Measurements from ENCODE around the gene CREB3L2.

CREB3L2 gene

GRCh38 chr7:137903382-137904169 lies 98.3 kb downstream of the CREB3L2 start:
- no peaks in the 10 kb centered on the region for H3K27me3 ChIP-seq (ENCODE audit: control insufficient read depth in 1 of 2, insufficient read depth in 2 of 2, low read length in 2 of 2)
- H3K9me3 ChIP-seq (ENCODE audit: low read length), result no peaks in the 10 kb centered on the region
- H3K27ac ChIP-seq (ENCODE audit: low read depth, low read length), result no peak overlapping the region
- peaks cover 17% of the 10 kb centered on the region for H3K4me1 ChIP-seq (ENCODE audit: insufficient read depth, low read length)
- peaks cover 56% of the 10 kb centered on the region for H3K36me3 ChIP-seq (ENCODE audit: insufficient read depth, low read length)
- no peak overlapping the region for H3K4me3 ChIP-seq (ENCODE audit: low read depth in 1 of 2, low read length in 2 of 2)
- no peak overlapping the region for H3K9ac ChIP-seq (ENCODE audit: low read length)

- H3K4me1 ChIP-seq (ENCODE audit: insufficient read depth, low read length), result peaks cover 17% of the 10 kb centered on the region
- no peak overlapping the region for H3K27ac ChIP-seq (ENCODE audit: low read depth, low read length)
- H3K4me3 ChIP-seq (ENCODE audit: low read depth in 1 of 2, low read length in 2 of 2), result no peak overlapping the region
- H3K27me3 ChIP-seq (ENCODE audit: control insufficient read depth in 1 of 2, insufficient read depth in 2 of 2, low read length in 2 of 2), result no peaks in the 10 kb centered on the region
- H3K9ac ChIP-seq (ENCODE audit: low read length), result no peak overlapping the region
- peaks cover 55% of the 10 kb centered on the region for H3K36me3 ChIP-seq (ENCODE audit: insufficient read depth, low read length)
- H3K9me3 ChIP-seq (ENCODE audit: low read length), result no peaks in the 10 kb centered on the region
Observed at GRCh38 chr7:137900137-137900536, 101.7 kb downstream of the CREB3L2 start.

- no peaks in the 10 kb centered on the region for H3K9me3 ChIP-seq (ENCODE audit: low read length)
- H3K27me3 ChIP-seq (ENCODE audit: control insufficient read depth in 1 of 2, insufficient read depth in 2 of 2, low read length in 2 of 2), result no peaks in the 10 kb centered on the region
- no peak overlapping the region for H3K27ac ChIP-seq (ENCODE audit: low read depth, low read length)
- H3K9ac ChIP-seq (ENCODE audit: low read length), result no peak overlapping the region
- peaks cover 65% of the 10 kb centered on the region for H3K36me3 ChIP-seq (ENCODE audit: insufficient read depth, low read length)
- no peak overlapping the region for H3K4me3 ChIP-seq (ENCODE audit: low read depth in 1 of 2, low read length in 2 of 2)
- H3K4me1 ChIP-seq (ENCODE audit: insufficient read depth, low read length), result peaks cover 17% of the 10 kb centered on the region
Observed at GRCh38 chr7:137898839-137899721, 102.8 kb downstream of the CREB3L2 start.

GRCh38 chr7:137895301-137896221 lies 106.3 kb downstream of the CREB3L2 start:
- Histone ChIP-seq H3K27me3 (ENCODE audit: control insufficient read depth in 1 of 2, insufficient read depth in 2 of 2, low read length in 2 of 2) (no peaks in the 10 kb centered on the region), H3K36me3 (ENCODE audit: insufficient read depth, low read length) (peaks cover 51% of the 10 kb centered on the region), H3K4me1 (ENCODE audit: insufficient read depth, low read length) (peaks cover 9% of the 10 kb centered on the region), H3K9me3 (ENCODE audit: low read length) (no peaks in the 10 kb centered on the region), H3K27ac (ENCODE audit: low read depth, low read length) (no peak overlapping the region), H3K4me3 (ENCODE audit: low read depth in 1 of 2, low read length in 2 of 2) (no peak overlapping the region), H3K9ac (ENCODE audit: low read length) (no peak overlapping the region)

- Histone ChIP-seq H3K4me3 (ENCODE audit: low read depth in 1 of 2, low read length in 2 of 2) (no peak overlapping the region), H3K4me1 (ENCODE audit: insufficient read depth, low read length) (no peaks in the 10 kb centered on the region), H3K27ac (ENCODE audit: low read depth, low read length) (no peak overlapping the region), H3K36me3 (ENCODE audit: insufficient read depth, low read length) (peaks cover 46% of the 10 kb centered on the region), H3K9me3 (ENCODE audit: low read length) (no peaks in the 10 kb centered on the region), H3K9ac (ENCODE audit: low read length) (no peak overlapping the region), H3K27me3 (ENCODE audit: control insufficient read depth in 1 of 2, insufficient read depth in 2 of 2, low read length in 2 of 2) (no peaks in the 10 kb centered on the region)
Observed at GRCh38 chr7:137893143-137893742, 108.6 kb downstream of the CREB3L2 start.

GRCh38 chr7:137891016-137891655 lies 110.8 kb downstream of the CREB3L2 start:
- Histone ChIP-seq H3K27me3 (ENCODE audit: control insufficient read depth in 1 of 2, insufficient read depth in 2 of 2, low read length in 2 of 2) (no peaks in the 10 kb centered on the region), H3K27ac (ENCODE audit: low read depth, low read length) (no peak overlapping the region), H3K36me3 (ENCODE audit: insufficient read depth, low read length) (peaks cover 36% of the 10 kb centered on the region), H3K9ac (ENCODE audit: low read length) (no peak overlapping the region), H3K9me3 (ENCODE audit: low read length) (no peaks in the 10 kb centered on the region), H3K4me3 (ENCODE audit: low read depth in 1 of 2, low read length in 2 of 2) (no peak overlapping the region), H3K4me1 (ENCODE audit: insufficient read depth, low read length) (peaks cover 10% of the 10 kb centered on the region)

- no peak overlapping the region for H3K4me3 ChIP-seq (ENCODE audit: low read depth in 1 of 2, low read length in 2 of 2)
- H3K36me3 ChIP-seq (ENCODE audit: insufficient read depth, low read length), result peaks cover 31% of the 10 kb centered on the region
- H3K27me3 ChIP-seq (ENCODE audit: control insufficient read depth in 1 of 2, insufficient read depth in 2 of 2, low read length in 2 of 2), result no peaks in the 10 kb centered on the region
- H3K27ac ChIP-seq (ENCODE audit: low read depth, low read length), result no peak overlapping the region
- no peak overlapping the region for H3K9ac ChIP-seq (ENCODE audit: low read length)
- H3K4me1 ChIP-seq (ENCODE audit: insufficient read depth, low read length), result peaks cover 10% of the 10 kb centered on the region
- no peaks in the 10 kb centered on the region for H3K9me3 ChIP-seq (ENCODE audit: low read length)
Observed at GRCh38 chr7:137890449-137890921, 111.4 kb downstream of the CREB3L2 start.

- no peaks in the 10 kb centered on the region for H3K9me3 ChIP-seq (ENCODE audit: low read length)
Observed at GRCh38 chr7:137888241-137888640, 113.6 kb downstream of the CREB3L2 start.

GRCh38 chr7:137886746-137887145 lies 115.1 kb downstream of the CREB3L2 start:
- Histone ChIP-seq H3K4me3 (ENCODE audit: low read depth in 1 of 2, low read length in 2 of 2) (no peak overlapping the region), H3K27me3 (ENCODE audit: control insufficient read depth in 1 of 2, insufficient read depth in 2 of 2, low read length in 2 of 2) (no peaks in the 10 kb centered on the region), H3K9me3 (ENCODE audit: low read length) (no peaks in the 10 kb centered on the region), H3K4me1 (ENCODE audit: insufficient read depth, low read length) (peaks cover 10% of the 10 kb centered on the region), H3K36me3 (ENCODE audit: insufficient read depth, low read length) (peaks cover 38% of the 10 kb centered on the region), H3K27ac (ENCODE audit: low read depth, low read length) (no peak overlapping the region), H3K9ac (ENCODE audit: low read length) (no peak overlapping the region)

More at GRCh38 chr7:137888241-137888640, 113.6 kb downstream of the CREB3L2 start:
- no peak overlapping the region for H3K27ac ChIP-seq (ENCODE audit: low read depth, low read length)
- H3K4me1 ChIP-seq (ENCODE audit: insufficient read depth, low read length), result peaks cover 10% of the 10 kb centered on the region
- no peak overlapping the region for H3K4me3 ChIP-seq (ENCODE audit: low read depth in 1 of 2, low read length in 2 of 2)
- peaks cover 28% of the 10 kb centered on the region for H3K36me3 ChIP-seq (ENCODE audit: insufficient read depth, low read length)
- no peak overlapping the region for H3K9ac ChIP-seq (ENCODE audit: low read length)
- H3K27me3 ChIP-seq (ENCODE audit: control insufficient read depth in 1 of 2, insufficient read depth in 2 of 2, low read length in 2 of 2), result no peaks in the 10 kb centered on the region

- Histone ChIP-seq H3K27ac (ENCODE audit: low read depth, low read length) (no peak overlapping the region), H3K36me3 (ENCODE audit: insufficient read depth, low read length) (peaks cover 43% of the 10 kb centered on the region), H3K4me1 (ENCODE audit: insufficient read depth, low read length) (peaks cover 10% of the 10 kb centered on the region), H3K9me3 (ENCODE audit: low read length) (no peaks in the 10 kb centered on the region), H3K4me3 (ENCODE audit: low read depth in 1 of 2, low read length in 2 of 2) (no peak overlapping the region), H3K9ac (ENCODE audit: low read length) (no peak overlapping the region), H3K27me3 (ENCODE audit: control insufficient read depth in 1 of 2, insufficient read depth in 2 of 2, low read length in 2 of 2) (no peaks in the 10 kb centered on the region)
Observed at GRCh38 chr7:137886281-137886680, 115.6 kb downstream of the CREB3L2 start.

Data from muscle layer of colon (tissue), 2 donors.